ENCODE results near the gene PTPDC1.

The PTPDC1 gene

DNA sequence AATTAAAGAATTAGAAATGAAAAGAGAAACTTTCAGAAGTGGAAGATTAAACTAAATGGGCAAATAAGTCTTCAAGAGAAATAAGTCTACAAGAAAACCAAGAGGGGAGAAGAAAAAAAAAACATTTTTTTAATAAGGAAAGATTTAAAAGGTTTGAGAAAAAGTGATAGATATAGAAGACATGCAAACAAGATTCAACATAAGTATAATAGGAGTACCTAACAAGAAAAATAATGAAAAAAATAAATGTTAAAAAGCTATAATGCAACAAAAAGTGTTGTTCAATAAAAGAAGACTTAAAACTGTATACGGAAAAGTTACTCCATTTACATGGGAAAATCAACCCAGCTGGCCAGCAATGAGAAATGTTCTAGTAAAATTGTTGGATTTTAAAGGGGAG, 42.6 kb downstream of the PTPDC1 start:
- no peak for DNase-seq (ENCODE audit: low read depth in 2 of 2)
- TF ChIP-seq, protein P1, sequence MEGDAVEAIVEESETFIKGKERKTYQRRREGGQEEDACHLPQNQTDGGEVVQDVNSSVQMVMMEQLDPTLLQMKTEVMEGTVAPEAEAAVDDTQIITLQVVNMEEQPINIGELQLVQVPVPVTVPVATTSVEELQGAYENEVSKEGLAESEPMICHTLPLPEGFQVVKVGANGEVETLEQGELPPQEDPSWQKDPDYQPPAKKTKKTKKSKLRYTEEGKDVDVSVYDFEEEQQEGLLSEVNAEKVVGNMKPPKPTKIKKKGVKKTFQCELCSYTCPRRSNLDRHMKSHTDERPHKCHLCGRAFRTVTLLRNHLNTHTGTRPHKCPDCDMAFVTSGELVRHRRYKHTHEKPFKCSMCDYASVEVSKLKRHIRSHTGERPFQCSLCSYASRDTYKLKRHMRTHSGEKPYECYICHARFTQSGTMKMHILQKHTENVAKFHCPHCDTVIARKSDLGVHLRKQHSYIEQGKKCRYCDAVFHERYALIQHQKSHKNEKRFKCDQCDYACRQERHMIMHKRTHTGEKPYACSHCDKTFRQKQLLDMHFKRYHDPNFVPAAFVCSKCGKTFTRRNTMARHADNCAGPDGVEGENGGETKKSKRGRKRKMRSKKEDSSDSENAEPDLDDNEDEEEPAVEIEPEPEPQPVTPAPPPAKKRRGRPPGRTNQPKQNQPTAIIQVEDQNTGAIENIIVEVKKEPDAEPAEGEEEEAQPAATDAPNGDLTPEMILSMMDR (IDR thresholded peaks at IDR 0.05; ENCODE audit: low read depth, low read length): no peak
- no peak overlapping the region for H3K4me3 ChIP-seq (replicated peaks in 1 of 2; ENCODE audit: low read depth in 2 of 2, low read length in 2 of 2)

DNA sequence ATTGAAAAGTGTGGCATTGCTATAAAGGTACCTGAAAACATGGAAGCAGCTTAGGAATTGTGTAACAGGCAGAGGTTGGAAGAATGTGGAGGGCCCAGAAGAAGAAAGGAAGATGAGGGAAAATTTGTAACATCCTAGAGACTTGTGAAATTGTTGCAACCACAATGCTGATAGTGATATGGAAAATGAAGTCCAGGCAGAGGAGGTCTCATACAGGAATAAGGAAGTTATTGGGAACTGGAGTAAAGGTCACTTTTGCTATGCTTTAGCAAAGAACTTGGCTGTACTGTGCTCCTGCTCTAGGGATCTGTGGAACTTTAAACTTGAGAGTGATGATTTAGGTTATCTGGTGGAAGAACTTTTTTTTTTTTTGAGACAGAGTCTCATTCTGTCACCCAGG, 43.5 kb downstream of the PTPDC1 start:
- peak in 1 of 2 donors; percentile 78 for DNase-seq (ENCODE audit: low read depth in 2 of 2)
- TF ChIP-seq, protein P1 (IDR thresholded peaks at IDR 0.05; ENCODE audit: low read depth, low read length): no peak
- no peak overlapping the region for H3K4me3 ChIP-seq (replicated peaks in 1 of 2; ENCODE audit: low read depth in 2 of 2, low read length in 2 of 2)

DNA sequence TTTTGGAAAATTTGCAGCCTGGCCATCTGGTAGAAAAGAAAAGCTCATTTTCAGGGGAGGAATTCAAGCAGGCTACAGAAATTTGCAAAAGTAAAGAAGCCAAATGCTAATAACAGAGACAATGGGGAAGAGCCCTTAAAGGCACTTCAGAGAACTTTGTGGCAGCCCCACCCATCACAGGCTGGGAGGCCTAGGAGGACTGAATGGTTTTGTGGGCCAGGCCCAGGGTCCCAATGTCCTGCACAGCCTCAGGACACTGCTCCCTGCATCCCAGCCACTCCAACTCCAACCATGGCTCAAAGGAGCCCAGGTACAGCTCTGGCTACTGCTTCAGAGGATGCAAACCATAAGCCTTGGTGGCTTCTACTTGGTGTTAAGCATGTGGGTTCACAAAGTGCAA, 44.3 kb downstream of the PTPDC1 start:
- H3K4me3 ChIP-seq (replicated peaks in 1 of 2; ENCODE audit: low read depth in 2 of 2, low read length in 2 of 2): no peak overlapping the region
- TF ChIP-seq, protein P1 (IDR thresholded peaks at IDR 0.05; ENCODE audit: low read depth, low read length): no peak
- DNase-seq (ENCODE audit: low read depth in 2 of 2): no peak

DNA sequence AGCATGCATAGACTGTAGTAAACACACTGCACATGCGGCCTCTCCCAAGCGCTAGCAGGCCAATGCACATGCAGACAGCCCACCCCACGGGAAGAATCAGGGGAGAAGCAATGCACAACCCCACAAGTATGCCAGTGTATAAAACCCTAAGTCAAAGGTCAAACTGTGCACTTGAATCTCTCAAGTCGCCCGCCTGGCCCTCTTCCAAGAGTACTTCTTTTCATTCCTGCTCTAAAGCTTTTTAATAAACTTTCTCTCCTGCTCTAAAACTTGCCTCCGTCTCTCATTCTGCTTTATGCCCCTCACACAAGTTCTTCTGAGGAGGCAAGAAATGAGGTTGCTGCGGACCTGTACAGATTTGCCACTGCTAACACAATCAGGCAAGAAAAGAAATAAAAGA, 50.4 kb downstream of the PTPDC1 start:
- H3K4me3 ChIP-seq (replicated peaks in 1 of 2; ENCODE audit: low read depth in 2 of 2, low read length in 2 of 2): no peak overlapping the region
- DNase-seq (ENCODE audit: low read depth in 2 of 2): no peak
- TF ChIP-seq, protein P1 (IDR thresholded peaks at IDR 0.05; ENCODE audit: low read depth, low read length): no peak

DNA sequence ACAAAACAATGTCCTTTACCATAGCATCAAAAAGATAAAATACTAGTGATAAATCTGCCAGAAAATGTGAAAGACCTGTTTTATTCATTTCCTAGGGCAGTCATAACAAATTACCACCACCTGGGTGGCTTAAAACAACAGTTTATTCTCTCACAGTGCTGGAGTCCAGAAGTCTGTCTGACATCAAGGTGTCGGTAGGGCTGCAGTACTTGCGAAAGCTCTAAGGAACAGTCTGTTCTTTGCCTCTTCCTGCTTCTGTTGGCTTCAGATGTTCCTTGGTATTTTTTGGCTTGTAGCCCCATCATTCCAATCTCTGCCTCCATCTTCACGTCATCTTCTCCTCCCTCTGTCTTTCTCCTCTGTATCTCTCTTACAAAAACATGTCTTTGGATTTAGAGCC, 51.0 kb downstream of the PTPDC1 start:
- TF ChIP-seq, protein P1 (IDR thresholded peaks at IDR 0.05; ENCODE audit: low read depth, low read length): peak; percentile 16
- no peak overlapping the region for H3K4me3 ChIP-seq (replicated peaks in 1 of 2; ENCODE audit: low read depth in 2 of 2, low read length in 2 of 2)
- peak; percentile 97 to 99 for DNase-seq (ENCODE audit: low read depth in 2 of 2)

DNA sequence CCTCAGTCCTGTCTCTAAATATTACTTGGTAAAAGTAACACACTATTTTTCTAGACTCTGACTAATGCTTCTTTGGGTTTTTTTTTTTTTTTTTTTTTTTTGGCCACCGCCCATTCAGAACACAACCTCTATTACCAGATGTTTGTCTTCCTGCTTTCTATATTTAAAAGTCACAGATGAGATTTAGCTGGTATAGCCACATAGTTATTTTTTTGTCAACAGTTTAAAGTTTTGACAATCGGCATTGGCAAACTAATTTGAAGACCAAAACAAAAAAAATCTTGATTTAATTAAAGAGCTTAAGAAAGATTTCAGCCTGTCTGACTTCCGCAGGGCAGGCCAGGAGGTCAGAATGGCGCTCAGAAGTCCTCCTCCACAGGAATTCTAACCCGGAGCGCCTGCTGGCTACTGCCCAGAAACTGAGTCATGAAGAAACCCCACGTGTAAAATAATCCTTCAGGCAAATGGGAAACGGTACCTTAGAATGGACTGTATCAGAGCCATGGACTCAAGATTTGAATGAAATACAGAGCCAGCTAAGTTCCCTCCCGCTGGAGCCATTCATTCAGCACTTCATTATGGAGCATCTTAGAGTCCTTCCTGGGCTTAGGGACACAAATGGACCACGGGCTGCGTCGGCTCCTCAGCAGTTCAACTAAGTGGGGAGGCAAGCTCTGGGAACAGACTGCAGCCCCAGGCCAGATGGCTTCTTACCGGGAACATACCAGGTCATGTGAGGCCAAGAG, 55.6 kb downstream of the PTPDC1 start:
- peak; percentile 98 for DNase-seq (ENCODE audit: low read depth in 2 of 2)
- peak overlapping the region in 1 of 2 donors; percentile 9 for H3K4me3 ChIP-seq (replicated peaks in 1 of 2; ENCODE audit: low read depth in 2 of 2, low read length in 2 of 2)

More for the DNA sequence above, 55.6 kb downstream of the PTPDC1 start:
- TF ChIP-seq, protein P1 (IDR thresholded peaks at IDR 0.05; ENCODE audit: low read depth, low read length): no peak
